MCF 10A (cell line): ENCODE data around the gene SLC15A1. TPM values are rescaled to one million over a fixed set of nuclear protein-coding genes. Genes with fewer than 3 reads are reported as not detected.
"Not testable (repeated sequence)": the region's sequence is repeated elsewhere in the genome, so short reads cannot be mapped to it uniquely, and the experiment has no call there.

ENCODE experiments used
- BruUV-seq: library from RNA; stranded (reverse); fragments of 400-500 nt; replicated peaks from 2 replicates; lab custom pipeline; 2021; lab: Mats Ljungman, UMichigan
- CTCF ChIA-PET: fragments of 300-600 bp; sonication (Branson Sonifier 250); formaldehyde crosslinking; extraction: SDS; loops from one replicate; lab custom pipeline; 2021; ENCODE audit warnings: antibody characterized with exemption, inconsistent platforms; lab: Yijun Ruan, JAX
- POLR2A ChIA-PET: fragments of 300-600, 350-650 bp; sonication (Branson Sonifier 250); formaldehyde crosslinking; extraction: SDS; loops from one replicate; lab custom pipeline; 2020; ENCODE audit warnings: antibody characterized with exemption, inconsistent platforms; lab: Yijun Ruan, JAX
- DNase-seq: peaks from one replicate; pipeline ENCODE4 v3.0.0-alpha.2; 2018; ENCODE audit not compliant: unreplicated experiment
- H3K27ac Mint-ChIP-seq: one replicate; pipeline ENCODE4 v1.8.0; 2022; ENCODE audit warnings: mild to moderate bottlenecking, low read depth, mixed read lengths; ENCODE audit not compliant: unreplicated experiment
- H3K27me3 Mint-ChIP-seq: one replicate; pipeline ENCODE4 v1.8.0; 2022; ENCODE audit warnings: mixed read lengths; ENCODE audit not compliant: insufficient read depth, unreplicated experiment
- H3K36me3 Mint-ChIP-seq: one replicate; pipeline ENCODE4 v1.8.0; 2022; ENCODE audit warnings: mild to moderate bottlenecking, moderate library complexity, mixed read lengths; ENCODE audit not compliant: insufficient read depth, unreplicated experiment
- H3K4me1 Mint-ChIP-seq: one replicate; pipeline ENCODE4 v1.8.0; 2022; ENCODE audit warnings: mixed read lengths; ENCODE audit not compliant: insufficient read depth, unreplicated experiment
- H3K4me3 Mint-ChIP-seq: one replicate; pipeline ENCODE4 v1.8.0; 2022; ENCODE audit warnings: mild to moderate bottlenecking, moderate library complexity, mixed read lengths; ENCODE audit not compliant: unreplicated experiment
- H3K9me3 Mint-ChIP-seq: one replicate; pipeline ENCODE4 v1.8.0; 2022; ENCODE audit warnings: mixed read lengths; ENCODE audit not compliant: unreplicated experiment
- intact Hi-C: fragments of 100-400 bp; cut with micrococcal nuclease; formaldehyde crosslinking; loops from 2 replicates; pipeline ENCODE4 v1.14.1; 2022
- total RNA-seq: library from RNA; stranded (reverse); gene quantifications from 2 replicates; pipeline ENCODE4 v1.2.3, GENCODE V29; 2022
- TF ChIP-seq, protein P1 (sequence below): fragments of 200-600 bp; IDR thresholded peaks from one replicate; pipeline ENCODE4 v1.8.0; 2022; ENCODE audit warnings: antibody characterized with exemption, mild to moderate bottlenecking; ENCODE audit not compliant: unreplicated experiment

The SLC15A1 gene
- total RNA-seq, 1 experiment from 2014 or later, result not detected

DNA sequence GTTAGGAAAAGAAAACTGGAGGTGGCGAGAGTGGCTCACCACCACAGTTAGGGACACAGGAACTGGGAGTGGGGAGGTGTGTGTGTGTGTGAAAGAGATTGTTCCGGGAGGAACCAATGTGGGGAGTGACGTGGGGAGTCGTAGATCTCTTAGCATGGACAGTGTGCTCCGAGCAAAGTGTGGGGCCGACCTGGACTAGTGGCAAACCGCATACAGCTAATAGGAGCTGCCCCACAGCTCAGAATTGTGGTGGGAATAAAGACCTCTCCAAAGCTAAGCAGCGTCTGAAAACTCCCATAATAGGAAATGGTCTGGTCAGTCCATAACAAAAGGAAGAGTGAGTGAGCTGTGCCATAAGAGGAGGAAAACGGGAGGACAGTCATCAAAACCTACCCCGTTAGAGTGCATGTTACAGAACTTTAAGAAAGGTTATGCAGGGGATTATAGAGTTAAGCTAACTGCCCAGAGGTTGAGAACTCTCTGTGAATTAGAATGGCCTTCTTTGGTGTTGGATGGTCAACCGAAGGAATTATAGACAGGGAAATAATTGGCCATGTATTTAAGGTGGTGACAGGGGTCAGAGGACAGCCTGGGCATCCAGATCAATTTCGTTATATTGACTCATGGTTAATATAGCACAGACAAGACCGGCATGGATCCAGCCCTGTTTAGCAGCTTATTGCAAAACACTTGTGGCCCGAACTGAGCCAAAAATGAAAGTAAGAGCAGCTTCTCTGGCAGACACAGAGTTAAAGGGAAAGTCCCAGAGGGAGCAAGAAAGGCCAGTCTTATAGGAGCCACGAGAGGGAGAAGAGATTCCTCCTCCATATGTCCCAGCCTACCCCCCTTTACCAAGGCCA lies 8.9 kb upstream of the SLC15A1 start:
- Mint-ChIP-seq H3K36me3 (no peaks in the 10 kb centered on the region), H3K27me3 (no peaks in the 10 kb centered on the region), H3K9me3 (peaks cover 9% of the 10 kb centered on the region), H3K4me1 (peaks cover 12% of the 10 kb centered on the region), H3K4me3 (peak overlapping the region; percentile 15), H3K27ac (peak overlapping the region; percentile 50)
- TF ChIP-seq, protein P1, sequence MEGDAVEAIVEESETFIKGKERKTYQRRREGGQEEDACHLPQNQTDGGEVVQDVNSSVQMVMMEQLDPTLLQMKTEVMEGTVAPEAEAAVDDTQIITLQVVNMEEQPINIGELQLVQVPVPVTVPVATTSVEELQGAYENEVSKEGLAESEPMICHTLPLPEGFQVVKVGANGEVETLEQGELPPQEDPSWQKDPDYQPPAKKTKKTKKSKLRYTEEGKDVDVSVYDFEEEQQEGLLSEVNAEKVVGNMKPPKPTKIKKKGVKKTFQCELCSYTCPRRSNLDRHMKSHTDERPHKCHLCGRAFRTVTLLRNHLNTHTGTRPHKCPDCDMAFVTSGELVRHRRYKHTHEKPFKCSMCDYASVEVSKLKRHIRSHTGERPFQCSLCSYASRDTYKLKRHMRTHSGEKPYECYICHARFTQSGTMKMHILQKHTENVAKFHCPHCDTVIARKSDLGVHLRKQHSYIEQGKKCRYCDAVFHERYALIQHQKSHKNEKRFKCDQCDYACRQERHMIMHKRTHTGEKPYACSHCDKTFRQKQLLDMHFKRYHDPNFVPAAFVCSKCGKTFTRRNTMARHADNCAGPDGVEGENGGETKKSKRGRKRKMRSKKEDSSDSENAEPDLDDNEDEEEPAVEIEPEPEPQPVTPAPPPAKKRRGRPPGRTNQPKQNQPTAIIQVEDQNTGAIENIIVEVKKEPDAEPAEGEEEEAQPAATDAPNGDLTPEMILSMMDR, result no peak
- DNase-seq, result peak; percentile 65
- intact Hi-C loops, result no loop called here
- BruUV-seq, result no TSS peak
- CTCF ChIA-PET, result interaction anchor here (0.6 to 1.1 kb wide), 3 partner anchors 11 to 107 kb away, joined by 3 to 4 read pairs (median 3); no protein-coding TSS in a partner anchor
- POLR2A ChIA-PET, result interaction anchor here (1.2 kb wide), 1 partner anchor 14 kb away, joined by 3 read pairs; no protein-coding TSS in a partner anchor

DNA sequence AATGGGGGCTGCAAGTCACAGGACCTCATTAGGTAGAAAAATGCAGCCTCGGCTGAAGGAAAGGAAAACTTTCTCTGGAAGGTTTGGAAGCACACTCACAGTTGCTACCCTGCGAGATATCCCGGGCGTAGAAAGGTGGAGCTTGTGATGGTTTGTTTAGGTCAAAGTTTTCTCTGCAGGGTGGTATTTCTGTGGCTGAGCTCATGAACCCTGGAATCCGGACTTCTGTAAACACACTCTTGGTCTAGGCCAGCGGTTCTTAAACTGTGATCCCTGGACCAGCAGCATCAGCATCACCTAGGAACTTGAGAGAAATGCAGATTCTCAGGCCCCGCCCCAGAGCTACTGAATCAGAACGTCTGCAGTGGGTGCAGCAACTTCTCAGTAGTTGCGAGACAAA lies 3.3 kb upstream of the SLC15A1 start:
- BruUV-seq, result no TSS peak
- no peak for DNase-seq

DNA sequence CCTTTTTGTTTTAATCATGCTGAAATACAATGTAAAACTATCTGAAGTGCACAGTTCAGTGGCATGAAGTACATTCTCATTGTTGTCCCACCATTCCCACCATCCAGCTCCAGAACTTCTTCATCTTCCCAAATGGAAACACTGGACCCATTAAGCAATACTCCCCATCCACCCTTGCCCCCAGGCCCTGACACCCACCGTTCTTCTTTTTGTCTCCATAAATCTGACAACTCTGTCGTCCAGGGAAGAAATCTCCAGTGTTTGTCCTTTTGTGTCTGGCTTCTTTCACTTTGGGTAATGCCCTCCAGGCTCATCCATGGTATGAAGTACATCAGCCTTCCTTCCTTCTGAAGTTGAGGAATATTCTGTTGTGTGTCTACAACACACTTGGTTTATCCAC lies 2.6 kb upstream of the SLC15A1 start:
- Mint-ChIP-seq H3K36me3 (no peaks in the 10 kb centered on the region), H3K4me1 (no peaks in the 10 kb centered on the region), H3K27me3 (no peaks in the 10 kb centered on the region), H3K27ac (no peak overlapping the region), H3K4me3 (no peak overlapping the region), H3K9me3 (peaks cover 9% of the 10 kb centered on the region)
- TF ChIP-seq, protein P1, result no peak
- no peak for DNase-seq
- CTCF ChIA-PET, result no interaction called here
- intact Hi-C loops, result no loop called here
- POLR2A ChIA-PET, result no interaction called here
- BruUV-seq, result no TSS peak

More for the DNA sequence above, 3.3 kb upstream of the SLC15A1 start:
- intact Hi-C loops, result no loop called here
- ChIA-PET CTCF (no interaction called here), POLR2A (no interaction called here)
- Mint-ChIP-seq H3K27me3 (no peaks in the 10 kb centered on the region), H3K4me1 (peaks cover under 1% of the 10 kb centered on the region), H3K9me3 (peaks cover 15% of the 10 kb centered on the region), H3K4me3 (no peak overlapping the region), H3K27ac (no peak overlapping the region), H3K36me3 (no peaks in the 10 kb centered on the region)
- TF ChIP-seq, protein P1, result no peak

DNA sequence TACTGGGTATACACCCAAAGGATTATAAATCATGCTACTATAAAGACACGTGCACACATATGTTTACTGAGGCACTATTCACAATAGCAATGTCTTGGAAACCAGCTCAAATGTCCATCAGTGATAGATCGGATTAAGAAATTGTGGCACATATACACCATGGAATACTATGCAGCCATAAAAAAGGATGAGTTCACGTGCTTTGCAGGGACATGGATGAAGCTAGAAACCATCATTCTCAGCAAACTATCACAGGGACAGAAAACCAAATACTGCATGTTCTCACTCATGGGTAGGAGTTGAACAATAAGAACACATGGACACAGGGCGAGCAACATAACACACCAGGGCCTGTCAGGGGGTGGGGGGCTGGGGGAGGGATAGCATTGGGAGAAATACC lies 2.0 kb upstream of the SLC15A1 start:
- POLR2A ChIA-PET, intact Hi-C loops, BruUV-seq, H3K4me3 Mint-ChIP-seq, H3K9me3 Mint-ChIP-seq, CTCF ChIA-PET, H3K27me3 Mint-ChIP-seq, H3K4me1 Mint-ChIP-seq, H3K27ac Mint-ChIP-seq, H3K36me3 Mint-ChIP-seq, DNase-seq: not testable (repeated sequence)
